NCI-H2081 treated with DMSO at 0.1 percent for 48 hours (cell line): ENCODE measurements around the gene ENPEP.
"Not testable (repeated sequence)": the region's sequence is repeated elsewhere in the genome, so short reads cannot be mapped to it uniquely, and the experiment has no call there.

Source experiments
- DNase-seq: peaks from one replicate; lab custom pipeline; 2025; lab: John Stamatoyannopoulos, UW

Gene ENPEP

DNA sequence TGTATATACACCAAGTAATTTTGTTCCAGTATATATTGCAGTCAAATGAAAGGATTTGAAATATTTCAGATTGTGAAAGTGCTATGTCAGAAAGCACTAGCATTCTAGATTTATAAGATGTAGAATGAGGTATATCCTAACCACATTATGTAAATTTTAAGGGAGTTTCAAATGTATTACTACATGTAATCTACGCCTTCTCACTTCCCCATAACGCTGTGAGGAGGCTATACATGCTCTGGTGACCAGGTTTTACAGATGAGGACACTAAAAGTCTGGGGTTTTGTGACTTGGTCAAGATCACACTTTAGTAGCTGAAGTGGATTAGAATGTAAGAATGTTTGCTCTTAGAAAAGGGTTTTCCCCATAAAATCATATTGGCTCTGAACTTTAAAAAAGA, 8.1 kb downstream of the ENPEP start:
- DNase-seq, result no peak

DNA sequence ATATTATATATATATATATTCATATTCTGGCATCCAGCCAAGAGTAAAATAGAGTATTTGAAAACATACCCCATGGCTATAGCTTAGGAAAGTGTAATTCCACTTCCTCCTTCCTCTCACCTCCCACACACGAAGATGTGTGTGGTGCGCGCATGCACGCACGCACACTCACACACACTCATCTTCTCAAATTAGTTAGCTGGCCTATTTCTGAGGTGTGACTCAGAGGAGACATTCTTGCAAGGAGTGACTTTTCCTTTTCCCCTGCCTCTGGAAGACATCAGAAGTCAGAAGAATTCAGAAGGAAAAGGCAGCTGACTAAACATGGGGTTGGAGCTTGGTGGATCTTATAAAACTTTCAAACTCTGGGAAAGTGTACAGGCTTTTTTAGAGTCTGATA, 8.8 kb downstream of the ENPEP start:
- DNase-seq, result no peak

DNA sequence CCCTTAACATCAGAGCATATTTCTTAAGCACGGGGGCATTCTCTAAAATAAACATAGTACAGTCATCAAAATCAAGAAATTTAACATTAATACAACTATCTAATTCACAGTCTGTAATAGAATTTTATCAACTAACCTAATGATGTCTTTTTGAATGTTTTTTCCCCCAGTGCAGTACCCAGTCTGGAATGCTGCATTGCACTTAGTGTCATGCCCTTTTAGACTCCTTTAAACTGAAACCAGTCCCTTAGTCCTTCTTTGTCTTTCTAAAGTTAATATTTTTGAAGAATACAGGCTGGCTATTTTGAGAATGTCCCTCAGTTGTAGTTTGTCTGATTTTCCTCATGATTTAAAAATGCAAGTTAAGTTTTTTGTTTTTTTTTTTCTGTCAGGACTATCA, 9.5 kb downstream of the ENPEP start:
- DNase-seq, result no peak

DNA sequence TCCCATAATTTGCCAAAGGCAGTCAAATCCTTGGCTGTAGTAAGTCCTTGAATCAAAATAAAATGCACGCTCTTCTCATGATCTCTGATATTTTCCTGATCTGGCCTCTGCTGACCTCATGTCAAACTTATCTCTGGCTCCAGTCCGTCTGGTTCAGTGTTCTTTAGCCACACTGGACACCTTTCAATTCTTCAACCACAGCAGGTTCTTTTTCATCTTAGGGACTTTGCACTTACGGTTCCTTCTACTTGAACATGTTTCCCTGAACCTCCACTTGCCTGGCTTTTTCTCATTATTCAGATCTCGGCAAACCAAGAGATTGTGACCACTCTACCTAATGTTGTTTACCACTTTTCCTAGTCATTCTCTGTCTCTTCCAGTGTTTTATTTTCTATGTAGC, 10.3 kb downstream of the ENPEP start:
- DNase-seq, result no peak

DNA sequence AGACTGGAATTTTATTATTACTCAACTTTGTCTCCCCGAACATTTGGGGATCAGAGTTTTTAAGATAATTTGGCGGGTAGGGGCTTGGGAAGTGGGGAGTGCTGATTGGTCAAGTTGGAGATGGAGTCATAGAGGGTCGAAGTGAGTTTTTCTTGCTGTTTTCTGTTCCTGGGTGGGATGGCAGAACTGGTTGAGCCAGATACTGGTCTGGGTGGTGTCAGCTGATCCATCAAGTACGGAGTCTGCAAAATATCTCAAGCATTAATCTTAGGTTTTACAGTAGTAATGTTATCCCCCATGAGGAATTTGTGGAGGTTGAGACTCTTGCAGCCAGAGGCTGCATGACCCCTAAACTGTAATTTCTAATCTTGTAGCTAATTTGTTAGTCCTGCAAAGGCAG, 10.9 kb downstream of the ENPEP start:
- not testable (repeated sequence) for DNase-seq

DNA sequence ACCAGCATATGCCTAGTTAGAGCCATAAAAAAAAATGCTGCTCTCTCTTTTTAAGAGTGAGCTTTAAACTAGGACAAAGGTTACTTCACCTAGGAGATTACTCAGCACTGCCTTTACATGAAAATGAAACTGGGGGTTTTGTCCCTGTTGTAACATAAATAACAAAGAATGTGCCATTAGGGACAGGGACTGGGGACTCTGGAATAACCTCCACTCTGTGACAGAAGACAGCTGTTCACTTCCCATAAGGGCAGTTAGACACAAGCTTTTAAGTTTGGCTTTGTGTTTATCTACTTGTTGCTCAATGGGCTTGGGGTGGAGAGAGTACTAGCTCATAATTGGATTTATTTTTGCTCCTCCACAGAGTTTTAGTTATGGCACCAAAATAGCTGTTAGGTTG, 11.9 kb downstream of the ENPEP start:
- no peak for DNase-seq

DNA sequence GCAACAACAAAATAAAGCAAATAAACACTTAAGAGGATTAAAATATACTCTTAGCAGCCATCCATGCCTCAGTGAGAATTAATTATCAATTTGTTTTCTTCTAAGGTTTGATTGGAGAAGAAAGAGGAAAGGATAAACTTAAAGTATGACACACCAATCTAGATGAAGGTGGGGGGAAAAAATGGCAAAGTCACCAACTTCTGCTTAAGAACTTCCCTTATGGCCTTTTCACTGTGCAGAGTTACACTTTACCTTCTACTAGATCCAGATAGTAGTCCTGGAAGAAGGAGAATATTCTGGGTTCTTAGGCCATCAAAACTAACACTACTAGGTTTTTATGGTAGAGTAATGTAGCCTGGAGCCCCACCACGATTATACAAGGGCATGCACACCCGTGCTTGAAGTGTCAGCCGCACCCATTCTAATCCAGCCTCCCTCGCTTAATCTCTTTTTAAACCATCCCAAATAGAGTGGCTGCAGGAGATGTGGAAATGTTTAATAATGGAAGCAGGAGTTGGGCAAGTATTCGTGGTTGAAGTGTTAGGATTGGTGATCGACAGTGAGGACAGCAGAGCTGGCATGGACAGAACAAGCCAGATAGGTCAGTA, 14.1 kb downstream of the ENPEP start:
- DNase-seq, result no peak

DNA sequence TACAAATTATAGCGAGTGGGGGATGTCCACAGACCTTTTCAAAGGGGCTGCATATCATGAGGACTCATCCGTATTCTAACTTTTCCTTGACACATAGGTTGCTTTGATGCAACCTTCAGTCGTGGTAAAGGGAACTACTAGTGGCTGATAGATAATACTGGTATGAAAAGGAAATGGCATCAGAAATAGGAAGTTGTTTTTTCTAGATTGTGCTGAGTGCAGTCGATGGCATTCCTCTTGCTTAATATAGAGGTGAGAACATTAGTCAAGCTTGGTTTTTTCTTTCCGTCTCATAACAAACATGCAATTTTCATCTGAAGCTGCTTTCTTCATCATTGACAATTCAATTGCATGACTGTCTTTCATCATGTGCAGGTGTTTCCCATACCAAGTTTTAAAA, 16.6 kb downstream of the ENPEP start:
- no peak for DNase-seq

DNA sequence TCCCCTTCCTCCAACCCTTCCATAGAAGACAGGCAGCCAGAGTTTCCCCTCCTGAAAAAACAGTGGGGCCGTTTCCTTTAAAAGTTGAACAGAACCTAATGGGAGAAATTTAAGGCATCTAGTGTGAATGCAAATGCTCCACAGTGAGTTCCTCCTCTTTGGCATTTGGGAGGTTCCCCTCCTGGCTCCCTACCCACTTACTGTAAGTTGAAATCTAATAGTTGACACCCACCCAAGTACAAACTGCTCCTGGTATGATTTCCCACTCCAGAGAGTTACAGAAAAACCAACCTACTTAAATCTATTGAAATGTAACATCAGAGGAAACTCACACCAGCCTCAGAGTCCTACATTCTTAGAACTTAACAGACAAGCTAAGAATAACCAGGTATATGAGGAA, 17.6 kb downstream of the ENPEP start:
- no peak for DNase-seq

DNA sequence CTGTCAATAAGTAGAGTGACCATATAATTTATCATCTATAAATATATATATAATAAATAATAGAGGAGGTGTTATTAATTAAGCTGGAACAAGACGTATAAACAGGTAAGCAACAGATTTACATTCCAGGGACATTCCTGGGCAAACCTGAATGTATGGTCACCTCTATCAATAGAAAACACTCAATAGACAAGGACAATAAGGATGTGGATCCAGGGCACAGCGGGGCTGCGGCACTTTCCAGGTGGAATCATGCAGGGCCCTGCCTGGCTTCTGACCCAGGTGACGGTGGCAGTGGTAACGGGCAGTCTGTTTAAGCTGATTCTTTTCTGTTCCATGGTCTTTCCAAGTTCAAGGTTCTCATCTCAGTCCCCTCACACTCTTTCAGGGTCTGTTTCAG, 22.5 kb downstream of the ENPEP start:
- DNase-seq, result no peak

DNA sequence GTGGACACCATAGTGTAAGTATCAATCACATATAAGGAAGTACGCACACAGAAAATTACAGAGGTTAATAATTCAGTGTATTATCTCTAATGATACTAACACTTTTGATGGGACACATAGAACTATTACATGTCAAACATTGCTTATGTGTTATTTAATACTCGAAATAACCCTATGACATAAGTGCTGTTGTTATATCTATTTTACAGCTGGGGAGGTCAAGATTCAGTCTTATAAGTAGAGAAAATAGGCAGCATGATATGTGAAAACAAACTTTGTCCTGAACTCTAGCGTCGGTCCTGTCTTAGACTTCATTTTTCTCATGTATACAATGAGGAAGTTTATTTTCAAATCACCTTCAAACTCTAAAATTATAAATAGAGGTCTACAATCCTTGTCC, 23.2 kb downstream of the ENPEP start:
- no peak for DNase-seq

DNA sequence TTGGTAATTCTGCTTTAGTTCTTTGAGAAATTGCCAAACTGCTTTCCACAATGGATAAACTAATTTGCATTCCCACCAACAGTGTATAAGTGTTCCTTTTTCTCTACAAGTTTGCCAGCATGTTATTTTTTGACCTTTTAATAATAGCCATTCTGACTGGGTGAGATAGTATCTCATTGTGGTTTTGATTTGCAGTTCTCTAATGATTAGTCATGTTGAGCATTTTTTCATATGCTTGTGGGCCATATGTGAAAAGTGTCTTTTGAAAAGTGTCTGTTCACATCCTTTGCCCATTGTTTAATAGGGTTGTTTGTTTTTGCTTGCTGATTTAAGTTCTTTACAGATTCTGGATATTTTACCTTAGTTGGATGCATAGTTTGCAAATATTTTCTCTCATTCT, 25.9 kb downstream of the ENPEP start:
- no peak for DNase-seq

DNA sequence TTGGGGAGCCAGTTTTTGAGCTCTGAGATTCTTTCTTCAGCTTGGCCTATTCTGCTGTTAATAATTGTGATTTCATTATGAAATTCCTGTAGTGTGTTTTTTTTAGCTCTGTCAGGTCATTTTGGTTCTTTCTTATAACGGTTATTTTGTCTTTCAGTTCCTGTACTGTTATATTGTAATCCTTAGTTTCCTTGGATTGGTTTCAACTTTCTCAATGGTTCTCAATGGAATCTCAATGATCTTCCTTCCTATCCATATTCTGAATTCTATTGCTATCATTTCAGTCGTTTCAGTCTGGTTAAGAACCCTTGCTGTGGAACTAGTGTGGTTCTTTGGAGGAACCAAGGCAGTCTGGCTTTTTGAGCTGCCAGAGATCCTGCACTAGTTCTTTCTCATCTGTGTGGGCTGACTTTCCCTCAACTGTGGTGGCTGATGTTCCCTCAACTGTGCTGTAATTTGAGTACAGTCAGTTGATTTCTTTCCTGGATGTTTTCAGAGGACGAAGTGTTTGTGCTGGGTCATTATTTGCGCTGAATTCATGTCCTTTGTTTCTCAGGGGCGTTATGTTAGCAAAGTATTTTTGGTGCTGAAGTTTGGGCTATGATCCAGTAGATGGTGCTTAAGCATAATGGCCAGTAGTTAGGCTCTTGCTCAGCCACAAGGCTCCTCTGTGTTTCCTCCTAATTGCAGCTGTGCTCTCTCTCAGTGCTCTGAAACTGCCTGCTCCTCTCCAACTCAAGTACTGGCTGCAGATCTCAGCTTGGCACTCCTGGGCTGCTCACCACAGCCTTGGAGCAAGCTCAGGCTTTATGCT, 27.5 kb downstream of the ENPEP start:
- no peak for DNase-seq

DNA sequence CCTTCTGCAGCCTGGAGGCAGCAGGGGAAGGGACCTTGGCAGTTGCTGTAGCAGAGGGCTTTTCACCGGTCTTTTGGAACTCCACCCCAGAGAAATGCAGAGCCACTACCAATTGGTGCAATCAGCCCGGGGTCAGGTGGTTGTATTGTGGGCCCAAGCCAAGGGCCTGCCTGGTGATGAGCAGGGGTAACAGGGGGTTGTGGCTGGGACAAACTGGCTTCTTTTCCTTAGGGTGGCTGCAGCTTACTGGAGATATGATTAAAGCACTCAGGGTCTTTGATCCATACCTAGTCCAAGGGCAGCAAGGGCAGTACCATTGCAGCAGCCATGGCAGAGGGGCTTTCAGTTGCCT, 28.1 kb downstream of the ENPEP start:
- DNase-seq, result no peak

DNA sequence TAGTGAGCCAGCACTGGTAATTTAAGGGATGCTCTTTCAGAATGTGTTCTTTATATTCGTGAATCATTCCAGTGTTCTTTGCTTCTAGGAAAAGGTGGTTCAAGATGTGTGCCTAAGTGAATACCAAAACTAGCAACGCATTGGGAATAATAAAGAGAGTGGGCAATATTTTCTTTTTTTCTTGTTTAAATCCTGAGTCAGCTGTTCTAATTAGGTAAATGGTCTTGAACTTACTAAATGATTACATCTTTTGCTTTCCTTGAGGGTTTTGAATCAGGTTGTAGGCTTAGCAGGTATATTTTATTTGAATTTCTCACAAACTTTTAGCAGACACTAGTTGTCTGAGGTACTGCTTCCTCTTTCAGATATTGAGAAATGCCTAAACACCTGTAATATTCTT, 29.5 kb downstream of the ENPEP start:
- DNase-seq, result no peak

DNA sequence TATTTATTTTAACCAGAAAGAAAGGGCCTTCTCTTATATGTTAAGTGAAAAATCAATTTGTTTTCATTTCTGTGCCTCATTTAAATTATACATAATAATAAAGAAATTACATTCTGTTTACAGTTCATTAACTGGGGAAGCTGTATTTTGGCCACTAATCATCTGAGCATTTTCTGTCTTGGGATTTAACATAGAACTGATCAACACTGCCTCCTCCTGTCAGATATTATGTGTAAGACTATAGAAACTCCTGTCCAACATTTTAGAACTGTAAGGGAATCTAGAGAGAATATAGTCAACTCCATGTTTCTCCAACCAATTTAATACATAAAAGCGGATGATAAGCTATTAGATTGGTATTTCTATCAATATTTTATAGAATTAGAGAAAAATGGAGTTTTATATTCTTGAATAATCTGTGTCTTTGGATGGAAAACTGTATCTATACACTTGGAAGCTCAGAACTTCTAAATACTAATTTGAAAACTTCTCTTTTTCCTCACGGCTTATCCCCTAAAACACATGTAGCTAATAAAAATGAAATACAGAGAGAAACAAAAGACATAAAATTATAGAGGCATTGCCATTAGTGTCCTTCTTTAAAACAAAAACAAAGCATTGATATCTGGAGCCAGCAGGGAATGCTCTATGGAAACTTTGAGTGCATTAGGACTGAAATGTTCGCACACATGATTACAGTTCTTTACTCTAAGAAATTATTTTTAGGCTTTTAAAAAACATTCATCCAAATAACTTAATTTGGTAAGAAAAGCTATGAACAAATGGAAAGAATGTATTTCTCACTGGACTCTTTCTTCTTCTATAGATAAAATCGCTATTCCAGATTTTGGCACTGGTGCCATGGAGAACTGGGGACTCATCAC, 33.1 kb downstream of the ENPEP start:
- DNase-seq, result no peak

DNA sequence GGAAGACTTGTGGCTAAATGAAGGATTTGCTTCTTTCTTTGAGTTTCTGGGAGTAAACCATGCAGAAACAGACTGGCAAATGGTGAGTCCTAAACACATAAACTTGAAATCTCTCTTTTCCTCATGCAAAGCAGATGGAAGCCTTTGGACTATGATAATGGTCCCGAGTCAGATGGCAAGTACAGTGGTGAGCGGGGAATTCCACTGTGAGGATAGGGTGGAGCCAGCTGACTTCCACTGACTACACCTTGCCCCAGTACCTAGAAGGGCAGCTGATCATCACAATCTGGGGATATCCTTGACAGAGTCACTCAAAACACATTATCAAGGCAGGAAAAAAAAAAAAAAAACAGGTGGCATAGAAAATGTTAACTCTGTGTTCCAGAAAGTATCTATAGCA, 34.3 kb downstream of the ENPEP start:
- no peak for DNase-seq

DNA sequence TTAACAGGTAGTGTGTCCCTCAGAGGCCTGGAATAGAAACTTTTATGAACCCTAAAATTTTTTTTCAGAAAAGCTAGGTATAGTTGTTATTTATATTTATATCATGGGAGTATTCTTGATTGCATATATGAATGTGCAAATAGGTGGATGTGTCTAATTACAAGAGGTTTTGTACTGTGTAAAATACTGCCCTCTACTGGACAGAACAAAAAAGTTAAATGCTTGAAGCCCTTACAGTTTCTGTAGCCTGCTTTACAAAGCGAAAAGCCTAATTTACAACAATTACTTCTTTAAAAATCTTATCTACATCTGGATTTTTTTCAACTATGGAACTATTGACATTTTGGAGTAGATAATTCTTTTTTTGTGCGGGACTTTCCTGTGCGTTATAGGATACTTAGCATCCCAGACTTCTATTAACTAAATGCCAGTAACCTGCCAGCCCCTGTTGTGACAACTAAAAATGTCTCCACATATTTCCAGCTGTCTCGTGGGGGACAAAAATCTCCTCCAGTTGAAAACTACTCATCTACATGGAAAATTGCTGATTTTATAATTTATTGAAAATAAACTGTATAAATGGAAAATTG, 35.1 kb downstream of the ENPEP start:
- no peak for DNase-seq

DNA sequence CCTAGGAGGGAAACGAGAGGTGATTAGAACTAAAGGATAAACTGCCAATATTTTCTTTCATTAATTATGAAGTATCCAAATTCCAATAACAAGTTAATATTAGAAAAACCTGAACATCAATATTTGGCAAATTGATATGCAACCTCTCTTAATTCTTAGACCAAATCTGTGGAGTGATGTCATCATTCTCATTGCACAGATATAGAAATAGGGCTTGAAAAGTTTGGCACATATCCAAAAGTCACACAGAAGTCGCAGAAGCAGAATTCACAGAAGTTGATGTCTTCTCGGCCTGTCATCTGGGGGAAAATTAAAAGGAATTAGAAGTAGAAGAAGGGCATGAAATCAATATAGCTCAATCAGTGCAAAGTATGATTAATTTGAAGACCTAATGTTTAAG, 36.9 kb downstream of the ENPEP start:
- DNase-seq, result no peak

DNA sequence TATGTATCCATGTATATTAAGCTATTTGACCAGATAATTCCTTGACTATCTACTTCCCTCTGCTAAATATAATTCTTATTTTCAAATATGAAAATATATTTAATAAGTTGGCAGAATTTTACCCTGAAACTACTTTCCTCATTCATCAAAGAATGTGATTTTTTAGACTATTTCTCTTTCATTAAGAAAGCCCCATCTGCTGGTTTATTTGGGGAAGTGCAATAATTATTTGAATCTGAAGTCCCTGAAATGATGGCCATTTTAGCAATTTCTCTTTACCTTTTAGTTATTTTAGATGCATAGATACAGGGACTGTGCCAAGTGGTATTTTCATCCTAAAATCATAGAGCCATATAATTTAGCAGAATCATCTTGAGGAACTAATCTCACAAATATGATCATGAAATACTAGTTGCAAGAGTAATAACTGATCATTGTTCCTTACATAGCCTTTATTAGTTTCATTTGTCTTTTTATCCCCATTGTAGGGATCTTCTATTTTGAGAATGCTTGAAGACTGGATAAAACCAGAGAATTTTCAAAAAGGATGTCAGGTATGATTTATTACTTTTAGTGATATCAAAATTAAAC, 39.0 kb downstream of the ENPEP start:
- no peak for DNase-seq

DNA sequence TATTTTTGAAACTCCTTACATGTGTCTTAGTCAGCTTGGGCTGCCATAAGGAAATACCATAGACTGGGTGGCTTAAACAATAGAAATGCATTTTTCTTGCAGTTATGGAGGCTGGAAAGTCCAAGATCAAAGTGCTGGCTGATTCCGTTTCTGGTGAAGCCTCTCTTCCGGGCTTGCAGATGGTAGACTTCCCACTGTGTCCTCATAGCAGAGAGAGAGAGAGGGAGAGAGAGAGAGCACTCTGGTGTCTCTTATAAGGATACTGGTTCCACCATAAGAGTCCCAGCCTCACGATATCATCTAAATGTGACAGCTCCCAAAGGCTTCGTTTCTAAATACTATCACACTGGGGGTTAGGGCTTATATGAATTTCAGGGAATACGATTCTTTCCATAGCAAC, 39.7 kb downstream of the ENPEP start:
- DNase-seq, result no peak
